Head of caudate nucleus (tissue), 42 donors: ENCODE measurements around the gene LRRC49.
A peak's percentile ranks its signal among the peaks of the same experiment; 100 is the strongest.

Source experiments
- DNase-seq, 42 donors: peaks; one replicate each; pipeline versions ENCODE4 v3.0.0 to v3.0.0-alpha.2; 2020 to 2021; ENCODE audit warnings: mixed read lengths in 7 of 42
- intact Hi-C: fragments of 100-400 bp; cut with DNase I; formaldehyde crosslinking; loops from one replicate; pipeline ENCODE4 v1.15.0; 2022

LRRC49 gene

DNA sequence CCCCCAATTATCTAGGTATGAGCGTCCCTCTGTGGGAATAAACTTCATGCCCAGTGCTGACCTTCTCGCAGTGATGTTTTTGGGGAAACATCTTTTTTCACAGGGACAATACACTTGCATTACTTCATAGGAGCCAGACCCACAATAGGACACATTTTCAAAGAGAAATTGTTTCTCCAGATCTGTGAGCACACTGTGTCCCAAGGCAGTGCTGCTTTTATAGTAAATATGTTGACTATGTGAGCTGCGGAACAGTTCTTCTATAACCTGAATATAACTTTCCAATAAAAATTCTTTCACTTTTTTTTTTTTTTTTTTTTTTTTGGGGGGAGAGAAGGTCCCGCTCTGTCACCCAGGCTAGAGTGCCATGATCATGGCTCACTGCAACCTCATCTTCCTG is 205.3 kb downstream of the LRRC49 start:
- peak in 1 of 42 donors; percentile 7 for DNase-seq
- intact Hi-C loops: no loop called here

DNA sequence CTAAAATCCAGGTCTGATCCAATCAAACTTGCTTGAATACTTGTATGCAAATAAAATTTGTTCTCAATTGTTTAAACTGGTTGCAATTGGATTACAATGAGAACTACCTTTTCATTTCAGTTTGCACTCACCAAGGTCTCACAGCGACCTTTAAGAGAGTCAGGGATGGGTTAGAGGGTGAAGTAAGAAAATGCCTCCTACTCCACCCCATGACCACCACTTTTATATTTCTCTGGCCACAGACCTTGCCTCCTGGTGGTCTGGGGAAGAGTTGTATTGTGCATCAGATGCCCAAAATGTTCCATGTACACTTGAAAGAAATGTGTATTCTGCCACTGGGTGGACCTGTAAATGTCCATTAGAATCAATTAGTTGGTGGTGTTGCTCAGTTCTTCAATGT is 206.3 kb downstream of the LRRC49 start:
- intact Hi-C loops: no loop called here
- DNase-seq: peak in 1 of 42 donors; percentile 7
